OCI-LY7 (cell line): ENCODE measurements around the gene GNPTG. TPM values are rescaled to one million over a fixed set of nuclear protein-coding genes. Genes with fewer than 3 reads are reported as not detected.

Source experiments
- BruUV-seq: library from RNA; stranded (reverse); fragments of 400-500 nt; replicated peaks from 2 replicates; lab custom pipeline; 2021; lab: Mats Ljungman, UMichigan
- CTCF ChIA-PET: fragments of 300-600 bp; sonication (Branson Sonifier 250); formaldehyde crosslinking; loops from one replicate; lab custom pipeline; 2022; ENCODE audit warnings: antibody characterized with exemption; ENCODE audit not compliant: unreplicated experiment; lab: Charles Lee
- POLR2A ChIA-PET: fragments of 300-600 bp; sonication (Branson Sonifier 250); formaldehyde crosslinking; loops from one replicate; lab custom pipeline; 2022; ENCODE audit warnings: antibody characterized with exemption; lab: Charles Lee
- DNase-seq: peaks from one replicate; pipeline ENCODE4 v3.0.0-alpha.2; 2015; ENCODE audit warnings: low spot score
- H2AFZ ChIP-seq: fragments of 200-600 bp; sonication (generic), shearing (Covaris generic); 2 replicates; pipeline ENCODE4 v1.6.1; 2014; ENCODE audit warnings: mild to moderate bottlenecking, antibody characterized with exemption, low read length, moderate library complexity
- H3K27ac ChIP-seq: fragments of 200-600 bp; sonication (generic); 2 replicates; pipeline ENCODE4 v1.5.1; 2014; ENCODE audit warnings: mixed run types, low read depth, mild to moderate bottlenecking, moderate library complexity, low read length, inconsistent platforms; ENCODE audit not compliant: poor library complexity, severe bottlenecking
- H3K36me3 ChIP-seq: fragments of 200-600 bp; sonication (generic); 2 replicates; pipeline ENCODE4 v1.6.1; 2014; ENCODE audit warnings: mild to moderate bottlenecking, antibody characterized with exemption, low read length, moderate library complexity, mixed read lengths; ENCODE audit not compliant: insufficient read depth
- H3K4me1 ChIP-seq: fragments of 200-600 bp; sonication (generic); 2 replicates; pipeline ENCODE4 v1.5.1; 2014; ENCODE audit warnings: mild to moderate bottlenecking, low read length; ENCODE audit not compliant: insufficient read depth, poor library complexity, severe bottlenecking
- H3K4me2 ChIP-seq: fragments of 200-600 bp; sonication (generic); 2 replicates; pipeline ENCODE4 v1.6.1; 2014; ENCODE audit warnings: mild to moderate bottlenecking, low read length
- H3K4me3 ChIP-seq: fragments of 200-600 bp; sonication (generic); 2 replicates; pipeline ENCODE4 v1.5.1; 2014; ENCODE audit warnings: mild to moderate bottlenecking, low read depth, low read length; ENCODE audit not compliant: poor library complexity, severe bottlenecking
- H3K79me2 ChIP-seq: fragments of 200-600 bp; sonication (generic); 2 replicates; pipeline ENCODE4 v1.6.1; 2016; ENCODE audit warnings: low read depth, mild to moderate bottlenecking, low read length, moderate library complexity, mixed read lengths; ENCODE audit not compliant: insufficient read depth
- H3K9me2 ChIP-seq: fragments of 200-600 bp; sonication (generic); 2 replicates; pipeline ENCODE4 v1.6.1; 2016; ENCODE audit warnings: mild to moderate bottlenecking, low read length, mixed read lengths; ENCODE audit not compliant: insufficient read depth
- H3K9me3 ChIP-seq: fragments of 200-600 bp; sonication (generic); 2 replicates; pipeline ENCODE4 v1.6.1; 2014; ENCODE audit warnings: mild to moderate bottlenecking, mixed run types, low read length, mixed read lengths
- H4K20me1 ChIP-seq: fragments of 200-600 bp; sonication (generic); 2 replicates; pipeline ENCODE4 v1.6.1; 2014; ENCODE audit warnings: mild to moderate bottlenecking, antibody characterized with exemption, low read length, moderate library complexity, mixed read lengths; ENCODE audit not compliant: insufficient read depth
- EZH2phosphoT487 ChIP-seq: fragments of 200-600 bp; sonication (generic); IDR thresholded peaks from 2 replicates; pipeline ENCODE4 v1.6.1; 2018; ENCODE audit warnings: low read depth, borderline replicate concordance, mild to moderate bottlenecking, mixed run types, antibody characterized with exemption, low read length, moderate library complexity, mixed read lengths
- intact Hi-C: fragments of 100-400 bp; cut with micrococcal nuclease; formaldehyde crosslinking; loops from one replicate; pipeline ENCODE4 v1.10.0; 2022; ENCODE audit not compliant: unreplicated experiment
- total RNA-seq, 2 experiments: library from RNA; depleted of rRNA in 1 of 2; stranded (reverse); fragments of >200 nt in 1 of 2; shearing (Covaris generic) in 1 of 2; gene quantifications; 2 replicates each; pipeline ENCODE4 v1.2.3, GENCODE V29; 2014 to 2022
- TF ChIP-seq, protein P1 (sequence below): fragments of 200-600 bp; sonication (generic); conservative IDR thresholded peaks from 2 replicates; pipeline ENCODE4 v1.5.1; 2014; ENCODE audit warnings: mild to moderate bottlenecking, antibody characterized with exemption, low read length, moderate library complexity, mixed read lengths

The GNPTG gene
- total RNA-seq, 2 experiments from 2014 or later = 21.3 to 24.1 TPM

DNA sequence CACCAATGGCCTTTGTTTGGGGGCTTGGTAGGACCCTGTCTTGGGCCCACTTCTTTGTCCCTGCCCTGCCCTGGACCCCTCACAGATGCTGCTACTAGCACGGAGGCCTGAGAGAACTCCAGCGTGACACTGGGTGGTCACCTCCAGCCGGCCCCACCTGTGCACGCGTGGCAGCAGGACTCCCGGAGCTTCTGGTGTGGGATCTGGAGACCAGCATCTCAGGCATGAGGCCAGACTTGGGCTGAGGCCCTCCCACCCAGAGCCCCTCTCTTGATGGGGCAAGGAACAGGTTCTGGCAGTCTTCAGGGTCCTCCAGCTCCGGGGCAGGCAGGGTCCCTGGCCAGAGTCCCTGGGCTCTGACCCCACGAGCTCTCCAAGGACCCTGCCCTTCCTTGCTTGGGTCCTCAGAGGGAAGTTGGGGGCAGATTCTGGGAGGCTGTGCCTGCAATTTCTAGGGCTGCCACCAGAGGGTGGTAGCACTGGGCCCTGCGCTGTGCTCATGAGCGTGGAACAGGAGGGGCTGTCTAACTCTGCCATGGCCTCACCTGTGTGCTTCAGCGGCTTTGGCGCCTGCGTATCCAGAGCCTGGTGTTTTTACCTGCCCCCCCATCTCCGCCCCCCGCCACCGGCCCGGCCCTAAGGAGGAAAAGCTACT, 21.3 kb upstream of the GNPTG start:
- H3K27ac ChIP-seq = peak overlapping the region; percentile 71
- intact Hi-C loops = no loop called here
- BruUV-seq = no TSS peak
- DNase-seq = peak; percentile 29
- H2AFZ ChIP-seq = no peak overlapping the region
- TF ChIP-seq, protein P1, sequence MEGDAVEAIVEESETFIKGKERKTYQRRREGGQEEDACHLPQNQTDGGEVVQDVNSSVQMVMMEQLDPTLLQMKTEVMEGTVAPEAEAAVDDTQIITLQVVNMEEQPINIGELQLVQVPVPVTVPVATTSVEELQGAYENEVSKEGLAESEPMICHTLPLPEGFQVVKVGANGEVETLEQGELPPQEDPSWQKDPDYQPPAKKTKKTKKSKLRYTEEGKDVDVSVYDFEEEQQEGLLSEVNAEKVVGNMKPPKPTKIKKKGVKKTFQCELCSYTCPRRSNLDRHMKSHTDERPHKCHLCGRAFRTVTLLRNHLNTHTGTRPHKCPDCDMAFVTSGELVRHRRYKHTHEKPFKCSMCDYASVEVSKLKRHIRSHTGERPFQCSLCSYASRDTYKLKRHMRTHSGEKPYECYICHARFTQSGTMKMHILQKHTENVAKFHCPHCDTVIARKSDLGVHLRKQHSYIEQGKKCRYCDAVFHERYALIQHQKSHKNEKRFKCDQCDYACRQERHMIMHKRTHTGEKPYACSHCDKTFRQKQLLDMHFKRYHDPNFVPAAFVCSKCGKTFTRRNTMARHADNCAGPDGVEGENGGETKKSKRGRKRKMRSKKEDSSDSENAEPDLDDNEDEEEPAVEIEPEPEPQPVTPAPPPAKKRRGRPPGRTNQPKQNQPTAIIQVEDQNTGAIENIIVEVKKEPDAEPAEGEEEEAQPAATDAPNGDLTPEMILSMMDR = peak; percentile 78
- TF ChIP-seq EZH2phosphoT487 = no peak
- H3K36me3 ChIP-seq = peaks cover 9% of the 10 kb centered on the region
- no peak overlapping the region for H3K4me3 ChIP-seq
- peaks cover 31% of the 10 kb centered on the region for H3K4me1 ChIP-seq
- H3K9me3 ChIP-seq = no peaks in the 10 kb centered on the region
- H3K4me2 ChIP-seq = no peak overlapping the region
- H3K9me2 ChIP-seq = no peaks in the 10 kb centered on the region
- H4K20me1 ChIP-seq = no peaks in the 10 kb centered on the region
- CTCF ChIA-PET = no interaction called here
- POLR2A ChIA-PET = no interaction called here
- H3K79me2 ChIP-seq = no peaks in the 10 kb centered on the region

DNA sequence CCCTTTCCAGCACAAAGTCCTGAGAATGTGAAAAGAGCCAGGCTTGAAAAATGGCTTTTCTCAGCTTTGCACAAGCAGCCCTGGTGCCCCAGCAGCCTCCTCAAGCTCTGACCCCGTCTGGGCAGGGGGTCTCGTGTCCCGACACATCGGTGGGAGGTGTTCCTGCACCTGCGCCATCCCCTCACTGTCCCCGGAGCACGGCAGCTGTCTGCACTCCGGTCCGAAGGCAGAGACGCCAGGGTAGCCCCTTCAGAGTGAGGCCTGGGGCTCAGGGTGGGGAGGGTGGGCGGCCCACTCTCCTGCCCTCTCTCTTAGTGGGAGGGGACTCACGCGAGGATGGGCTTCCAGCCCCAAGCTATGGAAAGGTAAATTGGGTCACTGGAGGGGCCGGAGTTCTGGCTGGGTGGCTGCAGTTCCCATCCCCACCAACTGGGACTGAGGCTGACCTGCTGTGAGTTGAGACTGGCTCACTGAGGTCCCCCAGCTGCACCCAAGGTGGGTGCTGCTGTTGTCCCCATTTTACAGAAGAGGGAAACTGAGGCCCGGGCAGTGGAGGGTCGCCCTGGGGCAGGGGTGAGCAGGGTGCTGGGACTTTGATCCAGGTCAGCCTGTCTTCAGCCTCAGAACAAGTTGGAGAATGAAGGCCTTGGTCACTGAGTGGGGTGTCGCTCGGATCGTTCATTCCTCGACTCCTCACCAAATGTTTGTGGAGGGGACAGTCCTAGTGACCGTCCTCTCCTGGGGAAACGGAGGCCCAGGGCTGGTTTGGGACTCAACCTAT, 20.6 kb upstream of the GNPTG start:
- H3K4me3 ChIP-seq = peak overlapping the region; percentile 57
- POLR2A ChIA-PET = no interaction called here
- H3K4me1 ChIP-seq = peaks cover 31% of the 10 kb centered on the region
- no TSS peak for BruUV-seq
- intact Hi-C loops = loop anchor here (1.0 kb wide), 1 partner anchor 11 kb away; no protein-coding TSS in a partner anchor
- peak; percentile 37 for DNase-seq
- peak overlapping the region; percentile 79 for H3K4me2 ChIP-seq
- CTCF ChIA-PET = interaction anchor here (1.4 kb wide), 1 partner anchor 12 kb away, joined by 5 read pairs; no protein-coding TSS in a partner anchor
- H3K9me2 ChIP-seq = no peaks in the 10 kb centered on the region
- H2AFZ ChIP-seq = peak overlapping the region; percentile 52; the same call in 1 of the 2 replicates
- H4K20me1 ChIP-seq = no peaks in the 10 kb centered on the region
- peak overlapping the region; percentile 71 for H3K27ac ChIP-seq
- H3K79me2 ChIP-seq = no peaks in the 10 kb centered on the region
- no peaks in the 10 kb centered on the region for H3K9me3 ChIP-seq
- TF ChIP-seq, protein P1 = no peak
- no peak for TF ChIP-seq EZH2phosphoT487
- H3K36me3 ChIP-seq = 0 out of 2 replicates have a peak, but pooled peaks cover 1% of the 10 kb centered on the region
